H9 (cell line): ENCODE results near the gene HTR7. TPM values are rescaled to one million over a fixed set of nuclear protein-coding genes. Genes with fewer than 3 reads are reported as not detected.
A peak's percentile ranks its signal among the peaks of the same experiment; 100 is the strongest.

Experiments used
- DNase-seq: peaks from one replicate; pipeline ENCODE4 v3.0.0-alpha.2; 2017
- H2AFZ ChIP-seq: one replicate; pipeline ENCODE4 v1.6.1; 2013; ENCODE audit warnings: mild to moderate bottlenecking, low read length, control low read depth, moderate library complexity
- H2AK5ac ChIP-seq: 2 replicates; pipeline ENCODE4 v1.6.1; 2013; ENCODE audit warnings: low read length, control low read depth, mixed read lengths; ENCODE audit not compliant: insufficient read length
- H2BK120ac ChIP-seq: one replicate; pipeline ENCODE4 v1.6.1; 2013; ENCODE audit warnings: low read depth, mild to moderate bottlenecking, low read length, control low read depth, inconsistent platforms; ENCODE audit not compliant: poor library complexity, severe bottlenecking
- H2BK12ac ChIP-seq: 2 replicates; pipeline ENCODE4 v1.6.1; 2013; ENCODE audit warnings: low read length, control low read depth, mixed read lengths, low read depth; ENCODE audit not compliant: insufficient read length
- H2BK15ac ChIP-seq: 2 replicates; pipeline ENCODE4 v1.6.1; 2013; ENCODE audit warnings: low read depth, low read length, control low read depth
- H2BK20ac ChIP-seq: one replicate; pipeline ENCODE4 v1.6.1; 2013; ENCODE audit warnings: low read depth, mild to moderate bottlenecking, low read length, control low read depth, inconsistent platforms; ENCODE audit not compliant: poor library complexity, severe bottlenecking
- H2BK5ac ChIP-seq: 2 replicates; pipeline ENCODE4 v1.6.1; 2013; ENCODE audit warnings: low read length, control low read depth, mixed read lengths; ENCODE audit not compliant: insufficient read length
- H3K14ac ChIP-seq: 2 replicates; pipeline ENCODE4 v1.6.1; 2013; ENCODE audit warnings: low read length, control low read depth; ENCODE audit not compliant: insufficient read depth
- H3K18ac ChIP-seq: 2 replicates; pipeline ENCODE4 v1.6.1; 2013; ENCODE audit warnings: low read depth, mild to moderate bottlenecking, mixed read lengths, low read length, control low read depth; ENCODE audit not compliant: insufficient read length
- H3K23ac ChIP-seq: 2 replicates; pipeline ENCODE4 v1.6.1; 2013; ENCODE audit warnings: low read length, control low read depth, mixed read lengths, low read depth; ENCODE audit not compliant: insufficient read length
- H3K23me2 ChIP-seq: 2 replicates; pipeline ENCODE4 v1.6.1; 2013; ENCODE audit warnings: low read depth, mild to moderate bottlenecking, mixed read lengths, low read length, control low read depth; ENCODE audit not compliant: insufficient read length, poor library complexity, severe bottlenecking
- H3K27ac ChIP-seq: 2 replicates; pipeline ENCODE4 v1.5.1; 2013; ENCODE audit warnings: low read length, control low read depth, mixed read lengths, low read depth; ENCODE audit not compliant: insufficient read length
- H3K27me3 ChIP-seq: 2 replicates; pipeline ENCODE4 v1.6.1; 2013; ENCODE audit warnings: low read length, control low read depth, inconsistent platforms; ENCODE audit not compliant: insufficient read depth
- H3K4ac ChIP-seq: 2 replicates; pipeline ENCODE4 v1.6.1; 2013; ENCODE audit warnings: low read depth, mild to moderate bottlenecking, control low read depth, inconsistent platforms, low read length, moderate library complexity
- H3K4me1 ChIP-seq: 2 replicates; pipeline ENCODE4 v1.6.1; 2013; ENCODE audit warnings: low read length, control low read depth, inconsistent platforms; ENCODE audit not compliant: insufficient read depth
- H3K4me2 ChIP-seq: 2 replicates; pipeline ENCODE4 v1.6.1; 2013; ENCODE audit warnings: low read length, control low read depth, mixed read lengths; ENCODE audit not compliant: insufficient read length, insufficient read depth
- H3K56ac ChIP-seq: 2 replicates; pipeline ENCODE4 v1.6.1; 2013; ENCODE audit warnings: low read depth, mild to moderate bottlenecking, mixed read lengths, low read length, control low read depth; ENCODE audit not compliant: insufficient read length
- H3K79me1 ChIP-seq: 2 replicates; pipeline ENCODE4 v1.6.1; 2013; ENCODE audit warnings: low read depth, mild to moderate bottlenecking, moderate library complexity, low read length, control low read depth, inconsistent platforms; ENCODE audit not compliant: insufficient read depth, poor library complexity, severe bottlenecking
- H3K79me2 ChIP-seq: 2 replicates; pipeline ENCODE4 v1.6.1; 2013; ENCODE audit warnings: low read length, control low read depth, inconsistent platforms; ENCODE audit not compliant: insufficient read depth
- H3K9ac ChIP-seq: 2 replicates; pipeline ENCODE4 v1.6.1; 2013; ENCODE audit warnings: low read length, control low read depth, mixed read lengths; ENCODE audit not compliant: insufficient read length; ENCODE audit errors: extremely low read depth
- H3K9me3 ChIP-seq: one replicate; pipeline ENCODE4 v1.6.1; 2013; ENCODE audit warnings: low read depth, low read length, inconsistent platforms; ENCODE audit not compliant: control insufficient read depth
- H3T11ph ChIP-seq: one replicate; pipeline ENCODE4 v1.6.1; 2013; ENCODE audit warnings: mild to moderate bottlenecking, low read length, control low read depth, inconsistent platforms
- H4K20me1 ChIP-seq: one replicate; pipeline ENCODE4 v1.6.1; 2013; ENCODE audit not compliant: control insufficient read depth, insufficient read length, insufficient read depth
- H4K5ac ChIP-seq: 2 replicates; pipeline ENCODE4 v1.6.1; 2013; ENCODE audit warnings: low read depth, mild to moderate bottlenecking, mixed read lengths, low read length, control low read depth; ENCODE audit not compliant: insufficient read length
- H4K8ac ChIP-seq: replicated peaks from 2 replicates; pipeline ENCODE4 v1.6.1; 2013; ENCODE audit warnings: low read length, control low read depth, mixed read lengths, low read depth; ENCODE audit not compliant: insufficient read length
- H4K91ac ChIP-seq: 2 replicates; pipeline ENCODE4 v1.6.1; 2013; ENCODE audit warnings: low read depth, mild to moderate bottlenecking, moderate library complexity, mixed read lengths, low read length, control low read depth; ENCODE audit not compliant: insufficient read length
- H3K27ac Mint-ChIP-seq, 3 experiments: 2 replicates in 2 of 3; 3 replicates in 1 of 3; pipeline ENCODE4 v1.8.0; 2020 to 2021; ENCODE audit warnings: mixed read lengths in 3 of 3, mild to moderate bottlenecking in 1 of 3, moderate library complexity in 1 of 3
- H3K27me3 Mint-ChIP-seq: 2 replicates; pipeline ENCODE4 v1.8.0; 2021; ENCODE audit warnings: low read depth, mild to moderate bottlenecking, moderate library complexity, mixed read lengths
- H3K36me3 Mint-ChIP-seq, 3 experiments: 2 replicates in 2 of 3; 3 replicates in 1 of 3; pipeline ENCODE4 v1.8.0; 2020 to 2021; ENCODE audit warnings: low read depth in 3 of 3, mixed read lengths in 3 of 3; ENCODE audit not compliant: insufficient read depth in 1 of 3
- H3K4me1 Mint-ChIP-seq, 2 experiments: 2 replicates each; pipeline ENCODE4 v1.8.0; 2020; ENCODE audit warnings: mixed read lengths in 2 of 2
- H3K4me3 Mint-ChIP-seq, 2 experiments: 2 replicates in 1 of 2; 3 replicates in 1 of 2; pipeline ENCODE4 v1.8.0; 2020 to 2021; ENCODE audit warnings: mild to moderate bottlenecking in 2 of 2, mixed read lengths in 2 of 2, moderate library complexity in 1 of 2
- H3K9me3 Mint-ChIP-seq, 2 experiments: 2 replicates in 1 of 2; 3 replicates in 1 of 2; pipeline ENCODE4 v1.8.0; 2020; ENCODE audit warnings: mild to moderate bottlenecking in 2 of 2, mixed read lengths in 2 of 2, moderate library complexity in 1 of 2
- CTCF ChIP-seq: fragments of 200-600 bp; sonication (generic); conservative IDR thresholded peaks from 3 replicates; pipeline ENCODE4 v1.8.0; 2021; ENCODE audit warnings: antibody characterized with exemption, mild to moderate bottlenecking
- WGBS: extraction: QIAGEN DNeasy Blood & Tissue Kit; methylation state at CpG from one replicate; pipeline ENCODE4 v1.1.7; 2013; ENCODE audit warnings: missing lambda C conversion rate, low lambda C conversion rate, mixed read lengths; ENCODE audit not compliant: insufficient read length; ENCODE audit errors: extremely low coverage; 5-methylcytosine and 5-hydroxymethylcytosine counted together
- total RNA-seq: library from RNA; stranded (reverse); gene quantifications from 2 replicates; pipeline ENCODE4 v1.2.1, GENCODE V29; 2021

Gene HTR7
- total RNA-seq, 1 experiment from 2014 or later: 21.3 TPM

- H4K20me1 ChIP-seq: no peaks in the 10 kb centered on the region
- no peak for DNase-seq
- H3K9me3 ChIP-seq: no peaks in the 10 kb centered on the region
- H4K5ac ChIP-seq: no peak overlapping the region
- H3K9ac ChIP-seq: no peak overlapping the region
- H2BK20ac ChIP-seq: no peak overlapping the region
- WGBS: no CpG with 5 or more reads among the region's 3 CpGs
- no peaks in the 10 kb centered on the region for H3K79me1 ChIP-seq
- no peak overlapping the region for H2AK5ac ChIP-seq
- Mint-ChIP-seq H3K27me3 (peaks cover 24% of the 10 kb centered on the region), H3K36me3 (peaks cover 7 to 12% (median 11%) of the 10 kb centered on the region in 3 experiments), H3K9me3 (peaks cover 11 to 14% of the 10 kb centered on the region in 2 experiments), H3K27ac (no peak overlapping the region), H3K4me1 (peaks cover 13 to 40% of the 10 kb centered on the region in 2 experiments), H3K4me3 (peak overlapping the region; percentile 94 to 96)
- H3K23ac ChIP-seq: no peak overlapping the region
- peak overlapping the region; percentile 82 for H3K4me2 ChIP-seq
- H3K27ac ChIP-seq: no peak overlapping the region
- H3K18ac ChIP-seq: no peak overlapping the region
- H4K8ac ChIP-seq: no peak overlapping the region
- no peak overlapping the region for H3K14ac ChIP-seq
- no peak overlapping the region for H3K56ac ChIP-seq
- H2BK5ac ChIP-seq: no peak overlapping the region
- H2BK15ac ChIP-seq: no peak overlapping the region
- no peak overlapping the region for H2BK12ac ChIP-seq
- H2AFZ ChIP-seq: no peak overlapping the region
- no peak for TF ChIP-seq CTCF
- no peak overlapping the region for H3T11ph ChIP-seq
- peaks cover 9% of the 10 kb centered on the region for H3K23me2 ChIP-seq
- peaks cover 11% of the 10 kb centered on the region; the same call in 1 of the 2 replicates for H3K27me3 ChIP-seq
- H3K4me1 ChIP-seq: no peaks in the 10 kb centered on the region
- no peak overlapping the region for H3K4ac ChIP-seq
- H4K91ac ChIP-seq: no peak overlapping the region
- H3K79me2 ChIP-seq: no peaks in the 10 kb centered on the region
- H2BK120ac ChIP-seq: no peak overlapping the region
Observed at GRCh38 chr10:90856261-90856660, 1.6 kb downstream of the HTR7 start.
